ENCODE measurements around the gene FGFBP1.

DNA sequence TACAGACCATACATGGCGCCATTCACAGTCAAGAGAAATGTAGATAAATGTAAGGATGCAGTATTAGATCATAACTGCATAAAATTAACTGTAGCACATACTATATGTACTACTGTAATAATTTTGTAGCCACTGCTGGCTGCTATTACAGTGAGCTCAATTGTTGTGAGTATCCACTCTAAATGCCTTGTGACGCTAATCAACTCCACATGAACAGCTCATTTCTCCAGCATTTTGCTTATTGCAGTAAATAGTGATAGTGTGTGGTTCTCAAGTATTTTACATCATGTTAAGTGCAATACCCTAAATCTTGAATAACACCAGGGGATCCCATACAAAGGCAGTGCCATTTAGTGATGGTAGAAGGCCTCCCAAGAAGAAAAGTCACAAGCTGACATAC, 21.2 kb downstream of the FGFBP1 start:
- TF ChIP-seq ZNF780A (CRISPR knock-in tag; IDR thresholded peaks at IDR 0.05) = no peak
- TF ChIP-seq, protein P1, sequence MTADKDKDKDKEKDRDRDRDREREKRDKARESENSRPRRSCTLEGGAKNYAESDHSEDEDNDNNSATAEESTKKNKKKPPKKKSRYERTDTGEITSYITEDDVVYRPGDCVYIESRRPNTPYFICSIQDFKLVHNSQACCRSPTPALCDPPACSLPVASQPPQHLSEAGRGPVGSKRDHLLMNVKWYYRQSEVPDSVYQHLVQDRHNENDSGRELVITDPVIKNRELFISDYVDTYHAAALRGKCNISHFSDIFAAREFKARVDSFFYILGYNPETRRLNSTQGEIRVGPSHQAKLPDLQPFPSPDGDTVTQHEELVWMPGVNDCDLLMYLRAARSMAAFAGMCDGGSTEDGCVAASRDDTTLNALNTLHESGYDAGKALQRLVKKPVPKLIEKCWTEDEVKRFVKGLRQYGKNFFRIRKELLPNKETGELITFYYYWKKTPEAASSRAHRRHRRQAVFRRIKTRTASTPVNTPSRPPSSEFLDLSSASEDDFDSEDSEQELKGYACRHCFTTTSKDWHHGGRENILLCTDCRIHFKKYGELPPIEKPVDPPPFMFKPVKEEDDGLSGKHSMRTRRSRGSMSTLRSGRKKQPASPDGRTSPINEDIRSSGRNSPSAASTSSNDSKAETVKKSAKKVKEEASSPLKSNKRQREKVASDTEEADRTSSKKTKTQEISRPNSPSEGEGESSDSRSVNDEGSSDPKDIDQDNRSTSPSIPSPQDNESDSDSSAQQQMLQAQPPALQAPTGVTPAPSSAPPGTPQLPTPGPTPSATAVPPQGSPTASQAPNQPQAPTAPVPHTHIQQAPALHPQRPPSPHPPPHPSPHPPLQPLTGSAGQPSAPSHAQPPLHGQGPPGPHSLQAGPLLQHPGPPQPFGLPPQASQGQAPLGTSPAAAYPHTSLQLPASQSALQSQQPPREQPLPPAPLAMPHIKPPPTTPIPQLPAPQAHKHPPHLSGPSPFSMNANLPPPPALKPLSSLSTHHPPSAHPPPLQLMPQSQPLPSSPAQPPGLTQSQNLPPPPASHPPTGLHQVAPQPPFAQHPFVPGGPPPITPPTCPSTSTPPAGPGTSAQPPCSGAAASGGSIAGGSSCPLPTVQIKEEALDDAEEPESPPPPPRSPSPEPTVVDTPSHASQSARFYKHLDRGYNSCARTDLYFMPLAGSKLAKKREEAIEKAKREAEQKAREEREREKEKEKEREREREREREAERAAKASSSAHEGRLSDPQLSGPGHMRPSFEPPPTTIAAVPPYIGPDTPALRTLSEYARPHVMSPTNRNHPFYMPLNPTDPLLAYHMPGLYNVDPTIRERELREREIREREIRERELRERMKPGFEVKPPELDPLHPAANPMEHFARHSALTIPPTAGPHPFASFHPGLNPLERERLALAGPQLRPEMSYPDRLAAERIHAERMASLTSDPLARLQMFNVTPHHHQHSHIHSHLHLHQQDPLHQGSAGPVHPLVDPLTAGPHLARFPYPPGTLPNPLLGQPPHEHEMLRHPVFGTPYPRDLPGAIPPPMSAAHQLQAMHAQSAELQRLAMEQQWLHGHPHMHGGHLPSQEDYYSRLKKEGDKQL (CRISPR knock-in tag; IDR thresholded peaks at IDR 0.05; ENCODE audit: borderline replicate concordance) = no peak
